PC-3 (cell line): Measurements from ENCODE around the gene SRPK3. TPM values are rescaled to one million over a fixed set of nuclear protein-coding genes. Genes with fewer than 3 reads are reported as not detected.

Experiments used
- ATAC-seq: fragments of 200-7000 bp; cut with Tn5 transposase; 2 replicates; pipeline ENCODE4 v1.9.1; 2020; ENCODE audit warnings: mild to moderate bottlenecking, moderate library complexity
- BruUV-seq: library from RNA; stranded (reverse); fragments of 400-500 nt; replicated peaks from 2 replicates; lab custom pipeline; 2021; lab: Mats Ljungman, UMichigan
- CTCF ChIA-PET: fragments of 300-600 bp; sonication (Branson Sonifier 250); formaldehyde crosslinking; loops from one replicate; lab custom pipeline; 2022; ENCODE audit warnings: antibody characterized with exemption; lab: Charles Lee
- POLR2A ChIA-PET: fragments of 300-600 bp; sonication (Branson Sonifier 250); formaldehyde crosslinking; loops from one replicate; lab custom pipeline; 2022; ENCODE audit warnings: antibody characterized with exemption; ENCODE audit not compliant: unreplicated experiment; lab: Charles Lee
- DNase-seq: peaks from one replicate; pipeline ENCODE4 v3.0.0-alpha.2; 2015
- H2AFZ ChIP-seq: fragments of 300-600 bp; sonication (generic); 2 replicates; pipeline ENCODE4 v1.6.0; 2016; ENCODE audit warnings: antibody characterized with exemption, low read length
- H3F3A ChIP-seq: fragments of 300-600 bp; sonication (generic); one replicate; pipeline ENCODE4 v1.6.0; 2017; ENCODE audit warnings: antibody characterized with exemption, low read length, control low read depth, mild to moderate bottlenecking; ENCODE audit not compliant: unreplicated experiment
- H3K27ac ChIP-seq: fragments of 300-600 bp; sonication (generic); 2 replicates; pipeline ENCODE4 v1.5.1; 2016; ENCODE audit warnings: mild to moderate bottlenecking, low read length
- H3K27me3 ChIP-seq: fragments of 300-600 bp; sonication (generic); 2 replicates; pipeline ENCODE4 v1.6.1; 2016; ENCODE audit warnings: low read length, mixed read lengths
- H3K36me3 ChIP-seq: fragments of 300-600 bp; sonication (generic); 2 replicates; pipeline ENCODE4 v1.6.1; 2016; ENCODE audit warnings: low read depth, mixed run types, low read length, mixed read lengths
- H3K4me1 ChIP-seq: fragments of 300-600 bp; sonication (generic); 2 replicates; pipeline ENCODE4 v1.5.1; 2016; ENCODE audit warnings: low read length; ENCODE audit not compliant: insufficient read depth
- H3K4me2 ChIP-seq: fragments of 300-600 bp; sonication (generic); 2 replicates; pipeline ENCODE4 v1.6.0; 2016; ENCODE audit warnings: low read length
- H3K4me3 ChIP-seq: fragments of 300-600 bp; sonication (generic); 2 replicates; pipeline ENCODE4 v1.5.1; 2016; ENCODE audit warnings: mild to moderate bottlenecking, low read length, mixed read lengths
- H3K79me2 ChIP-seq: fragments of 300-600 bp; sonication (generic); 2 replicates; pipeline ENCODE4 v1.6.1; 2017; ENCODE audit warnings: low read length, mixed read lengths
- H3K9ac ChIP-seq: fragments of 300-600 bp; sonication (generic); 2 replicates; pipeline ENCODE4 v1.6.0; 2016; ENCODE audit warnings: mild to moderate bottlenecking, low read length
- H3K9me2 ChIP-seq: fragments of 300-600 bp; sonication (generic); replicated peaks from 2 replicates; pipeline ENCODE4 v1.6.1; 2016; ENCODE audit warnings: mixed run types, low read length, mixed read lengths
- H3K9me3 ChIP-seq: fragments of 300-600 bp; sonication (generic); 2 replicates; pipeline ENCODE4 v1.6.1; 2016; ENCODE audit warnings: low read length, mixed read lengths
- H4K20me1 ChIP-seq: fragments of 300-600 bp; sonication (generic); 2 replicates; pipeline ENCODE4 v1.6.1; 2016; ENCODE audit warnings: low read length, mixed read lengths
- EZH2 ChIP-seq: fragments of 300-600 bp; sonication (generic); IDR thresholded peaks from one replicate; pipeline ENCODE4 v1.6.1; 2017; ENCODE audit warnings: antibody characterized with exemption, mild to moderate bottlenecking, low read length; ENCODE audit not compliant: unreplicated experiment
- EZH2phosphoT487 ChIP-seq: fragments of 300-600 bp; sonication (generic); IDR thresholded peaks from 2 replicates; pipeline ENCODE4 v1.6.1; 2018; ENCODE audit warnings: mild to moderate bottlenecking, antibody characterized with exemption, low read length, borderline replicate concordance
- intact Hi-C: fragments of 100-400 bp; cut with micrococcal nuclease; formaldehyde crosslinking; loops from 2 replicates; pipeline ENCODE4 v1.9.0; 2023
- total RNA-seq: library from RNA; depleted of rRNA; stranded (reverse); fragments of >200 nt; gene quantifications from 2 replicates; pipeline ENCODE4 v1.2.3, GENCODE V29; 2014
- TF ChIP-seq, protein P1 (sequence below): fragments of 300-600 bp; sonication (generic); conservative IDR thresholded peaks from 2 replicates; pipeline ENCODE4 v1.5.1; 2017; ENCODE audit warnings: antibody characterized with exemption, low read depth, mild to moderate bottlenecking, low read length

Gene SRPK3
- total RNA-seq, 1 experiment from 2014 or later = 1.5 TPM

DNA sequence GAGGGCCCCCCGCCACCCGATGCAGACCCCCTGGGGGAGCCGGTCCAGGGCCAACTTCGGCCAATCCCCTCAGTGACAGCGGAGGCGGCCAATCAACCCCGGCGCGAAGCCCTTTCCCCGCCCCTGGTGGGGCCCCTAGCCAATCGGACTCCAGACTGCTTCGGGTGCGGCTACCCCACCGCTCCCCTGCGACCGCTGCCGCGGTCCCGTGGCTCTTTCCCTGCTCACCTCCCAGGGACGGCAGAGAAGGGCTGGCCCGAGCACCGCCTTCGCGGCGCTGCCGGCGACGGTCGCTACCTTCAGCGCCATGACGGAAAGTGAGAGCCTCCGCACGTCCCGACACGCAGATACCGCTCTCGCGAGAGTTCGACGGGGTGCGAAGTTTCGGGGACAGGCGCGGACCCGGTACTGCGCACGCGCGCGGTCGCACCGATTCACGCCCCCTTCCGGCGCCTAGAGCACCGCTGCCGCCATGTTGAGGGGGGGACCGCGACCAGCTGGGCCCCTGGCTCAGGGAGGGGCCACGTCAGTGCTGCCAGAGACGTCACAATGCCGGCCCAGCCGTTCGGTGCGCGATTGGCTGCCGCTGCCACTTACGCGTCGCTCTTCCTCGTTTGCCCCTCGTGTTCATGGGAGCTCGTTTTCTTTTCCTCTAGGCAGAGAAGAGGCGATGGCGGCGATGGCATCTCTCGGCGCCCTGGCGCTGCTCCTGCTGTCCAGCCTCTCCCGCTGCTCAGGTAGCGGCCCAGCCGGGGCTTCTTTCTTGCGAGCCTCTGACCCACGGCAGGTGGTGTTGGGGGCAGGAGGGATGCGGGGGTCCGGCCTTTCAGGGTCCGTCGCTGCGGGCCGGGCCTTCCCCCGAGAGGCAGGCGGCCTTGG, 13.4 kb downstream of the SRPK3 start, which contains the start of the genes IDH3G and SSR4:
Gene IDH3G (minus strand): TSS at position 358 of the 879 bp plus-strand sequence. CDS start 49 bp downstream, at position 309.
Gene SSR4 (plus strand): TSS at position 651 of the 879 bp plus-strand sequence. CDS start 20 bp downstream, at position 671.
- POLR2A ChIA-PET = no interaction called here
- DNase-seq = peak; percentile 94
- BruUV-seq = no TSS peak
- H3K4me1 ChIP-seq = peaks cover 21% of the 10 kb centered on the region
- peak; percentile 87 for ATAC-seq
- no peaks in the 10 kb centered on the region for H3K9me3 ChIP-seq
- TF ChIP-seq EZH2phosphoT487 (no peak), EZH2 (no peak)
- no peaks in the 10 kb centered on the region for H4K20me1 ChIP-seq
- peak within 1 kb of the TSS; percentile 82 for H2AFZ ChIP-seq
- no peaks in the 10 kb centered on the region for H3K27me3 ChIP-seq
- intact Hi-C loops = loop anchor here (2.0 kb wide), 1 partner anchor 29 kb away; the partner anchor contains the start of gene PLXNB3
- H3K4me2 ChIP-seq = peak within 1 kb of the TSS; percentile 98
- peak within 1 kb of the TSS; percentile 78 for H3K27ac ChIP-seq
- H3K79me2 ChIP-seq = peaks cover 61% of the 10 kb centered on the region
- H3F3A ChIP-seq = no peaks in the 10 kb centered on the region
- peaks cover 8% of the 10 kb centered on the region; the same call in 1 of the 2 replicates for H3K36me3 ChIP-seq
- H3K9me2 ChIP-seq = no peaks in the 10 kb centered on the region
- H3K4me3 ChIP-seq = peak within 1 kb of the TSS; percentile 90
- H3K9ac ChIP-seq = peak within 1 kb of the TSS; percentile 98
- CTCF ChIA-PET = interaction anchor here (0.6 kb wide), 1 partner anchor 15 kb away, joined by 3 read pairs; no protein-coding TSS in a partner anchor

DNA sequence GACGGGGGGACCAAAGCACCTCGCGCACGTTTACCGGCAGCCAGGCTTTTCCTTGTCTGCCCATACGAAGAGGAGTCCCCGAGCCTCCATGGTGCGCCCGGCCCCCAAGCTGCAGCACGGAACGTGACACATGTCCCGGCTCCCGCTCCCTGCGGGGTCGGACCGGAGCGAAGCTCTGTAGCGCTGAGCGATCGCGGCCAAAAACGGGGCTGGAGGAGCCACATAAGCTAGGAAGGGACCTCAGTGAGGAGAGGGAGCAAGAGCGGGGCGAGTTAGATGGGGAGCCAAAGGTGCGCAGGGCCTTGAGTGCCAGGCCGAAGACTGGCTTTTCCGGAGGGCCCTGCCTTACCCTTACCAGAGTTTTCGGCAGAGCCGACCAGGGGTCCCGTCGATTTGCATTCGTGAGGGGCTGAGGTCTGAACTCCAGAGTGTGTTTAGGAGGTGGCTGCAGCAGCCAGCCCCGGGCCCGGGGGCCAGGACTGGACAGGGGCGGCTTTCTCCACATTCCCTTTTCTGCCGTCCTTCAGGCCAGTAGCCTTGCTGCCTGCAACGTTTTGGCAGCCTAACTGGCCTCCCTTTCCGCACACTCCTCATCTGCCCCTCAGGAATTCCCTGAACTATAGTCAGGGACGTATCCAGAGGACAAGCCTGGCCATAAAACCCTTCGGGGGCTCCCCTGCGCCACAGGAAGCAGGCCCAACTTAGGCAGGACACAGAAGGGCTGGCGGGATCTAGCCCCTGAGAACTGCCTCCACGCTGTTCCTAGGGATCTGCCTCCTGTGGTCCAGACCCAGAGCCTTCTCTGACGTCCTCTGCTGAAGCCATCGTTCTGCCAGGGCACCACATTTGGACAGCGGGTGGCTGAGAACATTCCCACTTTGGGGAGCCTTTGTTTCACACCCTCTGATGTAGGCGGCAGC, 14.3 kb downstream of the SRPK3 start:
- Histone ChIP-seq H3K9ac (peak overlapping the region; percentile 98), H3K4me2 (peak overlapping the region; percentile 98), H4K20me1 (no peaks in the 10 kb centered on the region), H3K4me3 (peak overlapping the region; percentile 90), H3K36me3 (peaks cover 8% of the 10 kb centered on the region; the same call in 1 of the 2 replicates), H3K27ac (peak overlapping the region; percentile 64), H3K79me2 (peaks cover 61% of the 10 kb centered on the region), H2AFZ (peak overlapping the region; percentile 80), H3F3A (no peaks in the 10 kb centered on the region), H3K27me3 (no peaks in the 10 kb centered on the region), H3K9me2 (no peaks in the 10 kb centered on the region), H3K9me3 (no peaks in the 10 kb centered on the region), H3K4me1 (peaks cover 21% of the 10 kb centered on the region)
- DNase-seq (no peak), ATAC-seq (0 out of 2 replicates have a peak, but pooled peaks have one; percentile 2)
- intact Hi-C loops = loop anchor here (2.0 kb wide), 1 partner anchor 30 kb away; the partner anchor contains the start of gene PLXNB3
- TF ChIP-seq EZH2phosphoT487 (no peak), EZH2 (no peak)
- TF ChIP-seq, protein P1, sequence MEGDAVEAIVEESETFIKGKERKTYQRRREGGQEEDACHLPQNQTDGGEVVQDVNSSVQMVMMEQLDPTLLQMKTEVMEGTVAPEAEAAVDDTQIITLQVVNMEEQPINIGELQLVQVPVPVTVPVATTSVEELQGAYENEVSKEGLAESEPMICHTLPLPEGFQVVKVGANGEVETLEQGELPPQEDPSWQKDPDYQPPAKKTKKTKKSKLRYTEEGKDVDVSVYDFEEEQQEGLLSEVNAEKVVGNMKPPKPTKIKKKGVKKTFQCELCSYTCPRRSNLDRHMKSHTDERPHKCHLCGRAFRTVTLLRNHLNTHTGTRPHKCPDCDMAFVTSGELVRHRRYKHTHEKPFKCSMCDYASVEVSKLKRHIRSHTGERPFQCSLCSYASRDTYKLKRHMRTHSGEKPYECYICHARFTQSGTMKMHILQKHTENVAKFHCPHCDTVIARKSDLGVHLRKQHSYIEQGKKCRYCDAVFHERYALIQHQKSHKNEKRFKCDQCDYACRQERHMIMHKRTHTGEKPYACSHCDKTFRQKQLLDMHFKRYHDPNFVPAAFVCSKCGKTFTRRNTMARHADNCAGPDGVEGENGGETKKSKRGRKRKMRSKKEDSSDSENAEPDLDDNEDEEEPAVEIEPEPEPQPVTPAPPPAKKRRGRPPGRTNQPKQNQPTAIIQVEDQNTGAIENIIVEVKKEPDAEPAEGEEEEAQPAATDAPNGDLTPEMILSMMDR = no peak
- POLR2A ChIA-PET = no interaction called here
- CTCF ChIA-PET = interaction anchor here (0.6 kb wide), 1 partner anchor 16 kb away, joined by 3 read pairs; no protein-coding TSS in a partner anchor
- BruUV-seq = TSS peak; percentile 76
